Parathyroid adenoma (tissue), 2 donors: ENCODE results near the gene SMIM17.

Experiments
- H2AFZ ChIP-seq: fragments of 300-600 bp; sonication (generic); one replicate; pipeline ENCODE4 v1.7.0; 2017; ENCODE audit warnings: antibody characterized with exemption, mild to moderate bottlenecking
- H3K27ac ChIP-seq: fragments of 300-600 bp; sonication (generic); one replicate; pipeline ENCODE4 v1.7.0; 2017
- H3K27me3 ChIP-seq: fragments of 300-600 bp; sonication (generic); one replicate; pipeline ENCODE4 v1.7.0; 2017; ENCODE audit warnings: low read length; ENCODE audit not compliant: control insufficient read depth, insufficient read depth
- H3K36me3 ChIP-seq: fragments of 300-600 bp; sonication (generic); one replicate; pipeline ENCODE4 v1.7.0; 2017; ENCODE audit warnings: low read length; ENCODE audit not compliant: control insufficient read depth, insufficient read depth
- H3K4me1 ChIP-seq: fragments of 300-600 bp; sonication (generic); one replicate; pipeline ENCODE4 v1.7.0; 2017; ENCODE audit warnings: control low read depth
- H3K4me2 ChIP-seq: fragments of 300-600 bp; sonication (generic); one replicate; pipeline ENCODE4 v1.7.0; 2017; ENCODE audit warnings: low read length
- H3K4me3 ChIP-seq: fragments of 300-600 bp; sonication (generic); one replicate; pipeline ENCODE4 v1.7.0; 2017; ENCODE audit warnings: low read depth, low read length
- H3K79me2 ChIP-seq: fragments of 300-600 bp; sonication (generic); one replicate; pipeline ENCODE4 v1.7.0; 2017; ENCODE audit warnings: control low read depth
- H3K9ac ChIP-seq: fragments of 300-600 bp; sonication (generic); one replicate; pipeline ENCODE4 v1.7.0; 2017; ENCODE audit warnings: mild to moderate bottlenecking
- H3K9me3 ChIP-seq: fragments of 300-600 bp; sonication (generic); one replicate; pipeline ENCODE4 v1.7.0; 2017; ENCODE audit warnings: low read length; ENCODE audit not compliant: control insufficient read depth
- CTCF ChIP-seq: fragments of 300-600 bp; sonication (generic); IDR thresholded peaks from one replicate; pipeline ENCODE4 v1.7.0; 2017; ENCODE audit warnings: antibody characterized with exemption, mild to moderate bottlenecking
- donor health status: primary hyperparathyroidism.

The SMIM17 gene

GRCh38 chr19:56596676-56597075 lies 46.3 kb upstream of the SMIM17 start:
- H3K27ac ChIP-seq: no peak overlapping the region
- H3K27me3 ChIP-seq: no peaks in the 10 kb centered on the region
- no peak overlapping the region for H3K4me2 ChIP-seq
- no peaks in the 10 kb centered on the region for H3K9me3 ChIP-seq
- H3K4me3 ChIP-seq: no peak overlapping the region
- no peak overlapping the region for H3K9ac ChIP-seq
- no peak for TF ChIP-seq CTCF
- H2AFZ ChIP-seq: no peak overlapping the region
- no peaks in the 10 kb centered on the region for H3K4me1 ChIP-seq
- H3K36me3 ChIP-seq: no peaks in the 10 kb centered on the region
- peaks cover 23% of the 10 kb centered on the region for H3K79me2 ChIP-seq

- Histone ChIP-seq H3K9ac (no peak overlapping the region), H2AFZ (no peak overlapping the region), H3K4me3 (no peak overlapping the region), H3K4me2 (no peak overlapping the region), H3K36me3 (no peaks in the 10 kb centered on the region), H3K27ac (no peak overlapping the region), H3K79me2 (peaks cover 26% of the 10 kb centered on the region), H3K4me1 (no peaks in the 10 kb centered on the region), H3K9me3 (no peaks in the 10 kb centered on the region), H3K27me3 (no peaks in the 10 kb centered on the region)
- TF ChIP-seq CTCF: no peak
Measured at GRCh38 chr19:56597696-56598095, 45.3 kb upstream of the SMIM17 start.

GRCh38 chr19:56601375-56601774 lies 41.6 kb upstream of the SMIM17 start:
- Histone ChIP-seq H3K4me3 (no peak overlapping the region), H3K36me3 (no peaks in the 10 kb centered on the region), H3K9me3 (no peaks in the 10 kb centered on the region), H3K4me1 (no peaks in the 10 kb centered on the region), H3K4me2 (no peak overlapping the region), H2AFZ (no peak overlapping the region), H3K27me3 (no peaks in the 10 kb centered on the region), H3K79me2 (peaks cover 46% of the 10 kb centered on the region), H3K9ac (no peak overlapping the region), H3K27ac (no peak overlapping the region)
- TF ChIP-seq CTCF: no peak

- Histone ChIP-seq H3K9me3 (no peaks in the 10 kb centered on the region), H3K4me2 (no peak overlapping the region), H2AFZ (no peak overlapping the region), H3K79me2 (peaks cover 47% of the 10 kb centered on the region), H3K27ac (no peak overlapping the region), H3K36me3 (no peaks in the 10 kb centered on the region), H3K4me3 (no peak overlapping the region), H3K27me3 (no peaks in the 10 kb centered on the region), H3K9ac (no peak overlapping the region), H3K4me1 (no peaks in the 10 kb centered on the region)
- no peak for TF ChIP-seq CTCF
Measured at GRCh38 chr19:56603829-56604228, 39.1 kb upstream of the SMIM17 start.

GRCh38 chr19:56608274-56608964 lies 34.5 kb upstream of the SMIM17 start:
- Histone ChIP-seq H3K9me3 (no peaks in the 10 kb centered on the region), H3K4me2 (no peak overlapping the region), H3K4me1 (no peaks in the 10 kb centered on the region), H3K36me3 (no peaks in the 10 kb centered on the region), H3K9ac (no peak overlapping the region), H3K27me3 (no peaks in the 10 kb centered on the region), H2AFZ (no peak overlapping the region), H3K4me3 (no peak overlapping the region), H3K79me2 (peaks cover 44% of the 10 kb centered on the region), H3K27ac (no peak overlapping the region)
- no peak for TF ChIP-seq CTCF
